ENCODE results near the gene FETUB.
"Not testable (repeated sequence)": the region's sequence is repeated elsewhere in the genome, so short reads cannot be mapped to it uniquely, and the experiment has no call there.

FETUB gene

GRCh38 chr3:186614266-186614596 is 26.0 kb upstream of the FETUB start:
- DNase-seq = no peak

GRCh38 chr3:186614597-186615483 is 25.4 kb upstream of the FETUB start:
- DNase-seq = peak; percentile 90

- DNase-seq = no peak
Observed at GRCh38 chr3:186616299-186616617, 23.9 kb upstream of the FETUB start.

- peak; percentile 92 for DNase-seq
Observed at GRCh38 chr3:186617036-186617946, 22.9 kb upstream of the FETUB start.

GRCh38 chr3:186618318-186618938 is 21.8 kb upstream of the FETUB start:
- DNase-seq = no peak

- DNase-seq = no peak
Observed at GRCh38 chr3:186619787-186620212, 20.4 kb upstream of the FETUB start.

- DNase-seq = no peak
Observed at GRCh38 chr3:186620213-186621092, 19.7 kb upstream of the FETUB start.

GRCh38 chr3:186621894-186622650 is 18.1 kb upstream of the FETUB start:
- DNase-seq = no peak

GRCh38 chr3:186622651-186623310 is 17.4 kb upstream of the FETUB start:
- no peak for DNase-seq

GRCh38 chr3:186624598-186624997 is 15.6 kb upstream of the FETUB start:
- DNase-seq = no peak

- no peak for DNase-seq
Observed at GRCh38 chr3:186625600-186626042, 14.6 kb upstream of the FETUB start.

- no peak for DNase-seq
Observed at GRCh38 chr3:186626254-186626847, 13.8 kb upstream of the FETUB start.

GRCh38 chr3:186627852-186628414 is 12.3 kb upstream of the FETUB start:
- no peak for DNase-seq

- DNase-seq = no peak
Observed at GRCh38 chr3:186628756-186629155, 11.4 kb upstream of the FETUB start.

- no peak for DNase-seq
Observed at GRCh38 chr3:186630950-186631641, 9.1 kb upstream of the FETUB start.

GRCh38 chr3:186633481-186633880 is 6.7 kb upstream of the FETUB start:
- DNase-seq = no peak

- DNase-seq = not testable (repeated sequence)
Observed at GRCh38 chr3:186634207-186634606, 6.0 kb upstream of the FETUB start.

- no peak for DNase-seq
Observed at GRCh38 chr3:186635532-186635931, 4.7 kb upstream of the FETUB start.

GRCh38 chr3:186636536-186636935 is 3.7 kb upstream of the FETUB start:
- no peak for DNase-seq

GRCh38 chr3:186637686-186638085 is 2.5 kb upstream of the FETUB start:
- no peak for DNase-seq

Measured in islet precursor cell (in vitro differentiated cells).